H1 (cell line): Measurements from ENCODE around the gene PEX14. TPM values are rescaled to one million over a fixed set of nuclear protein-coding genes. Genes with fewer than 3 reads are reported as not detected.

Source experiments
- CTCF ChIA-PET: fragments of 300-600 bp; sonication (Branson Sonifier 250); formaldehyde crosslinking; loops from one replicate; lab custom pipeline; 2021; ENCODE audit not compliant: partially characterized antibody; lab: Charles Lee
- POLR2A ChIA-PET: fragments of 300-600 bp; sonication (Branson Sonifier 250); formaldehyde crosslinking; loops from one replicate; lab custom pipeline; 2021; ENCODE audit warnings: inconsistent platforms; ENCODE audit not compliant: partially characterized antibody; lab: Charles Lee
- DNase-seq, 2 experiments: peaks; one replicate each; pipeline versions ENCODE4 v3.0.0 to v3.0.0-alpha.2; 2010 to 2022; ENCODE audit warnings: low spot score in 2 of 2, low read depth in 1 of 2, mixed read lengths in 1 of 2
- FAIRE-seq: peaks from 2 replicates; lab custom pipeline; 2011; peaks lifted over from hg19 to GRCh38; lab: Jason Lieb, UNC
- H2AFZ ChIP-seq: 2 replicates; pipeline ENCODE4 v1.8.1; 2012; ENCODE audit warnings: low read length, inconsistent platforms
- H2AK5ac ChIP-seq: 2 replicates; pipeline ENCODE4 v1.6.1; 2013; ENCODE audit warnings: low read depth, low read length
- H2BK120ac ChIP-seq: replicated peaks from 2 replicates; pipeline ENCODE3; 2013; ENCODE audit warnings: low read depth, low read length, inconsistent platforms
- H2BK12ac ChIP-seq: 2 replicates; pipeline ENCODE4 v1.6.1; 2013; ENCODE audit warnings: low read depth, low read length
- H2BK15ac ChIP-seq: 2 replicates; pipeline ENCODE4 v1.6.1; 2013; ENCODE audit warnings: low read length
- H2BK20ac ChIP-seq: 2 replicates; pipeline ENCODE4 v1.6.1; 2013; ENCODE audit warnings: low read length
- H2BK5ac ChIP-seq: 2 replicates; pipeline ENCODE4 v1.6.1; 2013; ENCODE audit warnings: low read depth, low read length
- H3K14ac ChIP-seq: 2 replicates; pipeline ENCODE4 v1.6.1; 2013; ENCODE audit warnings: inconsistent platforms; ENCODE audit not compliant: insufficient read length
- H3K18ac ChIP-seq: 2 replicates; pipeline ENCODE4 v1.6.1; 2013; ENCODE audit warnings: low read length; ENCODE audit errors: extremely low read depth
- H3K23ac ChIP-seq: 2 replicates; pipeline ENCODE4 v1.6.1; 2013; ENCODE audit warnings: inconsistent platforms; ENCODE audit not compliant: insufficient read length
- H3K23me2 ChIP-seq: 2 replicates; pipeline ENCODE4 v1.6.1; 2013; ENCODE audit warnings: low read depth, low read length
- H3K27ac ChIP-seq: 2 replicates; pipeline ENCODE4 v1.6.1; 2011; ENCODE audit warnings: low read depth, low read length, inconsistent platforms
- H3K27me3 ChIP-seq, 4 experiments: replicated peaks in 1 of 4; 1 replicate in 1 of 4; 2 replicates in 3 of 4; pipeline versions ENCODE4 v1.6.1 to v1.8.1; 2011 to 2013; ENCODE audit warnings: low read length in 3 of 4, mild to moderate bottlenecking in 3 of 4, inconsistent platforms in 2 of 4, mixed read lengths in 2 of 4, moderate library complexity in 1 of 4; ENCODE audit not compliant: control insufficient read depth in 3 of 4, insufficient read depth in 3 of 4; ENCODE audit errors: extremely low read depth in 1 of 4
- H3K36me3 ChIP-seq, 4 experiments: 2 replicates each; pipeline versions ENCODE4 v1.6.1 to v1.8.1; 2011 to 2013; ENCODE audit warnings: mild to moderate bottlenecking in 4 of 4, low read length in 3 of 4, moderate library complexity in 2 of 4, control low read depth in 1 of 4, inconsistent platforms in 1 of 4; ENCODE audit not compliant: insufficient read depth in 4 of 4, control insufficient read depth in 2 of 4
- H3K4ac ChIP-seq: replicated peaks from 2 replicates; pipeline ENCODE3; 2013; ENCODE audit warnings: low read length, low read depth, mixed read lengths, inconsistent platforms; ENCODE audit not compliant: insufficient read length
- H3K4me1 ChIP-seq, 4 experiments: replicated peaks in 1 of 4; 1 replicate in 1 of 4; 2 replicates in 3 of 4; pipeline versions ENCODE4 v1.6.1 to v1.8.1; 2011 to 2013; ENCODE audit warnings: low read length in 3 of 4, inconsistent platforms in 2 of 4, mixed read lengths in 1 of 4; ENCODE audit not compliant: insufficient read depth in 4 of 4, control insufficient read depth in 3 of 4
- H3K4me2 ChIP-seq, 2 experiments: 2 replicates each; pipeline versions ENCODE4 v1.6.1 to v1.8.1; 2011 to 2013; ENCODE audit warnings: low read depth in 2 of 2, low read length in 2 of 2, control low read depth in 1 of 2, inconsistent platforms in 1 of 2, mild to moderate bottlenecking in 1 of 2; ENCODE audit not compliant: insufficient read depth in 1 of 2
- H3K4me3 ChIP-seq, 4 experiments: fragments of 200-600, 300-600 bp in 1 of 4; sonication (generic), shearing (Covaris generic), sonication (Bioruptor Twin) in 1 of 4; 2 replicates each; pipeline versions ENCODE4 v1.5.1 to v1.8.1; 2011 to 2016; ENCODE audit warnings: low read length in 4 of 4, low read depth in 3 of 4, control low read depth in 2 of 4, inconsistent platforms in 2 of 4, mild to moderate bottlenecking in 2 of 4, mixed read lengths in 1 of 4, moderate library complexity in 1 of 4; ENCODE audit not compliant: insufficient read depth in 2 of 4; ENCODE audit errors: extremely low read depth in 1 of 4
- H3K56ac ChIP-seq: replicated peaks from 2 replicates; pipeline ENCODE3; 2013; ENCODE audit warnings: low read depth, mild to moderate bottlenecking, mixed read lengths, low read length, inconsistent platforms; ENCODE audit not compliant: insufficient read length
- H3K79me1 ChIP-seq: 2 replicates; pipeline ENCODE4 v1.6.1; 2013; ENCODE audit warnings: low read depth, low read length, control low read depth
- H3K79me2 ChIP-seq, 2 experiments: 2 replicates each; pipeline versions ENCODE4 v1.6.1 to v1.8.1; 2012 to 2013; ENCODE audit warnings: low read length in 2 of 2, mild to moderate bottlenecking in 2 of 2, inconsistent platforms in 1 of 2; ENCODE audit not compliant: insufficient read depth in 2 of 2, control insufficient read depth in 1 of 2
- H3K9ac ChIP-seq, 4 experiments: replicated peaks in 1 of 4; 1 replicate in 1 of 4; 2 replicates in 3 of 4; pipeline versions ENCODE4 v1.6.1 to v1.8.1; 2011 to 2013; ENCODE audit warnings: low read depth in 3 of 4, low read length in 3 of 4, control low read depth in 2 of 4, mild to moderate bottlenecking in 2 of 4, moderate library complexity in 2 of 4, inconsistent platforms in 1 of 4; ENCODE audit errors: extremely low read depth in 1 of 4
- H3K9me3 ChIP-seq, 2 experiments: 2 replicates each; pipeline versions ENCODE4 v1.6.1 to v1.8.1; 2012 to 2013; ENCODE audit warnings: mild to moderate bottlenecking in 2 of 2, moderate library complexity in 2 of 2, control low read depth in 1 of 2, inconsistent platforms in 1 of 2, low read depth in 1 of 2, low read length in 1 of 2, mixed read lengths in 1 of 2; ENCODE audit not compliant: insufficient read depth in 2 of 2
- H4K20me1 ChIP-seq, 2 experiments: replicated peaks in 1 of 2; 2 replicates each; pipeline versions ENCODE3 to v1.8.1; 2011 to 2013; ENCODE audit warnings: inconsistent platforms in 2 of 2, low read length in 2 of 2, mild to moderate bottlenecking in 1 of 2; ENCODE audit not compliant: insufficient read depth in 2 of 2, control insufficient read depth in 1 of 2
- H4K5ac ChIP-seq: 2 replicates; pipeline ENCODE4 v1.6.1; 2013; ENCODE audit warnings: low read length, low read depth, mixed read lengths, inconsistent platforms; ENCODE audit not compliant: insufficient read length
- H4K8ac ChIP-seq: 2 replicates; pipeline ENCODE4 v1.8.0; 2013; ENCODE audit warnings: mild to moderate bottlenecking, moderate library complexity, low read length, inconsistent platforms; ENCODE audit not compliant: insufficient read depth; ENCODE audit errors: extremely low read depth
- H4K91ac ChIP-seq: replicated peaks from 2 replicates; pipeline ENCODE3; 2013; ENCODE audit warnings: low read length, mixed read lengths, inconsistent platforms; ENCODE audit not compliant: insufficient read length
- BRCA1 ChIP-seq: IDR thresholded peaks from 2 replicates; pipeline ENCODE4 v1.6.1; 2012; ENCODE audit warnings: low read depth, low read length, improper control_type of control experiment
- WGBS, 2 experiments: shearing (Covaris generic) in 1 of 2; methylation state at CpG; one replicate each; pipeline versions ENCODE4 v1.1.6 to v1.1.7; 2013 to 2015; ENCODE audit warnings: low lambda C conversion rate in 2 of 2, mixed read lengths in 2 of 2, inconsistent platforms in 1 of 2, low coverage in 1 of 2, missing lambda C conversion rate in 1 of 2; ENCODE audit not compliant: insufficient replicate concordance in 2 of 2, insufficient coverage in 1 of 2, insufficient read length in 1 of 2; ENCODE audit errors: extremely low coverage in 1 of 2, missing lambda C conversion rate in 1 of 2; 5-methylcytosine and 5-hydroxymethylcytosine counted together
- polyA plus RNA-seq, 7 experiments: library from polyadenylated mRNA; depleted of rRNA in 3 of 7; stranded (reverse) in 5 of 7; unstranded in 2 of 7; fragments of >200 nt in 5 of 7; fragments of 200-250 nt in 2 of 7; gene quantifications; 1 replicate in 5 of 7; 2 replicates in 1 of 7; 4 replicates in 1 of 7; pipeline versions ENCODE4 v1.2.1 to v1.2.3, GENCODE V29; 2011 to 2013; ENCODE audit warnings: missing spikeins in 2 of 7, mixed read lengths in 2 of 7
- total RNA-seq: library from RNA; stranded (reverse); fragmentation: NEBNext Ultra II Directional; extraction: Animal tissue kit (Norgen Biotek cat#: 25700); gene quantifications from 2 replicates; pipeline ENCODE4 v1.2.1, GENCODE V29; 2021

PEX14 gene
- total and polyA plus RNA-seq, 2 of the 8 experiments (the other 6 are each of a cell fraction or from before 2014, with no cell fraction given) = 13.0 to 19.8 TPM

- Histone ChIP-seq H3K56ac (no peak overlapping the region), H3K14ac (no peak overlapping the region), H2BK20ac (no peak overlapping the region), H2AK5ac (no peak overlapping the region), H3K27ac (no peak overlapping the region), H2BK120ac (no peak overlapping the region), H2BK15ac (no peak overlapping the region), H3K9ac (no peak overlapping the region), H3K23ac (no peak overlapping the region), H4K8ac (no peak overlapping the region), H4K91ac (no peak overlapping the region), H3K23me2 (no peaks in the 10 kb centered on the region; the same call in 1 of the 2 replicates), H4K5ac (no peak overlapping the region), H3K9me3 (no peaks in the 10 kb centered on the region), H3K79me1 (no peaks in the 10 kb centered on the region; the same call in 1 of the 2 replicates), H3K4me1 (no peaks in the 10 kb centered on the region), H4K20me1 (no peaks in the 10 kb centered on the region), H3K4me3 (no peak overlapping the region), H3K4me2 (no peak overlapping the region), H3K27me3 (no peaks in the 10 kb centered on the region), H3K18ac (no peak overlapping the region), H2BK5ac (no peak overlapping the region), H2BK12ac (no peak overlapping the region)
- whole genome bisulfite sequencing, 2 experiments = 100% methylated on average over 1 of the region's 1 CpG; no CpG with 5 or more reads in 1 of the 2 experiments
- FAIRE-seq = no peak
- CTCF ChIA-PET = interaction anchor here (0.6 to 10.9 kb wide), 2 partner anchors 57 to 235 kb away, joined by 8 to 132 read pairs; no protein-coding TSS in a partner anchor
- no peak for TF ChIP-seq BRCA1
- TF ChIP-seq, all 59 proteins: peak for 0
- POLR2A ChIA-PET = interaction anchor here (1.0 to 2.1 kb wide), 4 partner anchors 11 to 19 kb away, joined by 4 to 9 read pairs (median 6); partner anchors contain the start of gene CORT
- Histone ChIP-seq H3K79me2 (no peaks in the 10 kb centered on the region), H2AFZ (no peak overlapping the region), H3K36me3 (peaks cover 0 to 5% (median 0%) of the 10 kb centered on the region in 4 experiments; a peak in 1 of 8 replicates), H3K4ac (no peak overlapping the region)
- no peak for DNase-seq
Observed at GRCh38 chr1:10437052-10437451, 37.7 kb upstream of the PEX14 start.
